ENCODE data around the gene NUDCD3. TPM values are rescaled to one million over a fixed set of nuclear protein-coding genes. Genes with fewer than 3 reads are reported as not detected.

The NUDCD3 gene
- total and polyA plus RNA-seq, 2 of the 8 experiments (the other 6 are each of a cell fraction or from before 2014, with no cell fraction given): 35.2 to 93.7 TPM

- TF ChIP-seq CHD7 (IDR thresholded peaks at IDR 0.05; ENCODE audit: insufficient replicate concordance, low read length) (no peak), TAF1 (IDR thresholded peaks at IDR 0.05; ENCODE audit: low read depth, low read length) (no peak), RAD21 (IDR thresholded peaks at IDR 0.05 in 1 of 2, conservative IDR thresholded peaks at IDR 0.05 in 1 of 2; ENCODE audit: low read depth in 2 of 2, low read length in 2 of 2) (no peak), RBBP5 (IDR thresholded peaks at IDR 0.05; ENCODE audit: borderline replicate concordance, low read depth, low read length) (no peak), POLR2A (IDR thresholded peaks at IDR 0.05; ENCODE audit: control extremely low read depth in 1 of 2, low read depth in 2 of 2, low read length in 2 of 2) (no peak), EZH2 (IDR thresholded peaks at IDR 0.05; ENCODE audit: low read depth, low read length, severe bottlenecking) (no peak), MAX (IDR thresholded peaks at IDR 0.05) (no peak), KDM4A (IDR thresholded peaks at IDR 0.05; ENCODE audit: low read depth, low read length, severe bottlenecking) (no peak), CEBPB (IDR thresholded peaks at IDR 0.05; ENCODE audit: low read depth, low read length) (no peak), SP4 (IDR thresholded peaks at IDR 0.05; ENCODE audit: low read length) (no peak), POU5F1 (IDR thresholded peaks at IDR 0.05; ENCODE audit: low read depth, low read length) (no peak), ASH2L (IDR thresholded peaks at IDR 0.05; ENCODE audit: low read length) (no peak), EGR1 (IDR thresholded peaks at IDR 0.05; ENCODE audit: borderline replicate concordance, low read depth, low read length) (no peak)
Measured at GRCh38 chr7:44511236-44511635, 20.8 kb upstream of the NUDCD3 start (continued).

All from H1 (cell line).